DND-41 (cell line): Measurements from ENCODE around the gene FBXL19.

Source experiments
- CTCF ChIP-seq: IDR thresholded peaks from 2 replicates; pipeline ENCODE4 v1.5.1; 2012; ENCODE audit warnings: borderline replicate concordance, low read length, moderate library complexity, mild to moderate bottlenecking; ENCODE audit not compliant: poor library complexity, severe bottlenecking; ENCODE audit errors: extremely low read depth
- EZH2 ChIP-seq: IDR thresholded peaks from 3 replicates; pipeline ENCODE4 v1.6.1; 2012; ENCODE audit warnings: borderline replicate concordance, low read depth, mild to moderate bottlenecking, moderate library complexity, low read length, inconsistent platforms; ENCODE audit not compliant: severe bottlenecking

GRCh38 chr16:30937692-30938091 lies 14.3 kb downstream of the FBXL19 start:
- TF ChIP-seq CTCF (no peak), EZH2 (no peak)
